ENCODE results near the gene NEDD9.

Gene NEDD9

GRCh38 chr6:11172501-11173327 is 59.8 kb downstream of the NEDD9 start:
- Histone ChIP-seq H3K27me3 (ENCODE audit: insufficient read depth, poor library complexity, severe bottlenecking) (no peaks in the 10 kb centered on the region), H3K27ac (replicated peaks) (no peak overlapping the region), H3K4me3 (replicated peaks; ENCODE audit: insufficient read depth, low read length) (no peak overlapping the region)
- peak; percentile 13 to 43 for DNase-seq (ENCODE audit: low read depth in 1 of 2, low spot score in 1 of 2)
- no peak for TF ChIP-seq SPI1 (IDR thresholded peaks at IDR 0.05; ENCODE audit: borderline replicate concordance, low read depth)
- TF ChIP-seq, protein P1, sequence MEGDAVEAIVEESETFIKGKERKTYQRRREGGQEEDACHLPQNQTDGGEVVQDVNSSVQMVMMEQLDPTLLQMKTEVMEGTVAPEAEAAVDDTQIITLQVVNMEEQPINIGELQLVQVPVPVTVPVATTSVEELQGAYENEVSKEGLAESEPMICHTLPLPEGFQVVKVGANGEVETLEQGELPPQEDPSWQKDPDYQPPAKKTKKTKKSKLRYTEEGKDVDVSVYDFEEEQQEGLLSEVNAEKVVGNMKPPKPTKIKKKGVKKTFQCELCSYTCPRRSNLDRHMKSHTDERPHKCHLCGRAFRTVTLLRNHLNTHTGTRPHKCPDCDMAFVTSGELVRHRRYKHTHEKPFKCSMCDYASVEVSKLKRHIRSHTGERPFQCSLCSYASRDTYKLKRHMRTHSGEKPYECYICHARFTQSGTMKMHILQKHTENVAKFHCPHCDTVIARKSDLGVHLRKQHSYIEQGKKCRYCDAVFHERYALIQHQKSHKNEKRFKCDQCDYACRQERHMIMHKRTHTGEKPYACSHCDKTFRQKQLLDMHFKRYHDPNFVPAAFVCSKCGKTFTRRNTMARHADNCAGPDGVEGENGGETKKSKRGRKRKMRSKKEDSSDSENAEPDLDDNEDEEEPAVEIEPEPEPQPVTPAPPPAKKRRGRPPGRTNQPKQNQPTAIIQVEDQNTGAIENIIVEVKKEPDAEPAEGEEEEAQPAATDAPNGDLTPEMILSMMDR (IDR thresholded peaks at IDR 0.05; ENCODE audit: insufficient read depth, low read length), result peak; percentile 65
- no peak for TF ChIP-seq GABPA (IDR thresholded peaks at IDR 0.05; ENCODE audit: low read depth)

- no peaks in the 10 kb centered on the region for H3K27me3 ChIP-seq (ENCODE audit: insufficient read depth, poor library complexity, severe bottlenecking)
- no peak for TF ChIP-seq POLR2AphosphoS5 (IDR thresholded peaks at IDR 0.05; ENCODE audit: low read depth)
- TF ChIP-seq, protein P2, sequence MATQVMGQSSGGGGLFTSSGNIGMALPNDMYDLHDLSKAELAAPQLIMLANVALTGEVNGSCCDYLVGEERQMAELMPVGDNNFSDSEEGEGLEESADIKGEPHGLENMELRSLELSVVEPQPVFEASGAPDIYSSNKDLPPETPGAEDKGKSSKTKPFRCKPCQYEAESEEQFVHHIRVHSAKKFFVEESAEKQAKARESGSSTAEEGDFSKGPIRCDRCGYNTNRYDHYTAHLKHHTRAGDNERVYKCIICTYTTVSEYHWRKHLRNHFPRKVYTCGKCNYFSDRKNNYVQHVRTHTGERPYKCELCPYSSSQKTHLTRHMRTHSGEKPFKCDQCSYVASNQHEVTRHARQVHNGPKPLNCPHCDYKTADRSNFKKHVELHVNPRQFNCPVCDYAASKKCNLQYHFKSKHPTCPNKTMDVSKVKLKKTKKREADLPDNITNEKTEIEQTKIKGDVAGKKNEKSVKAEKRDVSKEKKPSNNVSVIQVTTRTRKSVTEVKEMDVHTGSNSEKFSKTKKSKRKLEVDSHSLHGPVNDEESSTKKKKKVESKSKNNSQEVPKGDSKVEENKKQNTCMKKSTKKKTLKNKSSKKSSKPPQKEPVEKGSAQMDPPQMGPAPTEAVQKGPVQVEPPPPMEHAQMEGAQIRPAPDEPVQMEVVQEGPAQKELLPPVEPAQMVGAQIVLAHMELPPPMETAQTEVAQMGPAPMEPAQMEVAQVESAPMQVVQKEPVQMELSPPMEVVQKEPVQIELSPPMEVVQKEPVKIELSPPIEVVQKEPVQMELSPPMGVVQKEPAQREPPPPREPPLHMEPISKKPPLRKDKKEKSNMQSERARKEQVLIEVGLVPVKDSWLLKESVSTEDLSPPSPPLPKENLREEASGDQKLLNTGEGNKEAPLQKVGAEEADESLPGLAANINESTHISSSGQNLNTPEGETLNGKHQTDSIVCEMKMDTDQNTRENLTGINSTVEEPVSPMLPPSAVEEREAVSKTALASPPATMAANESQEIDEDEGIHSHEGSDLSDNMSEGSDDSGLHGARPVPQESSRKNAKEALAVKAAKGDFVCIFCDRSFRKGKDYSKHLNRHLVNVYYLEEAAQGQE (IDR thresholded peaks at IDR 0.05; ENCODE audit: insufficient replicate concordance, low read depth), result no peak
- TF ChIP-seq, protein P1 (IDR thresholded peaks at IDR 0.05; ENCODE audit: insufficient read depth, low read length), result no peak
- TF ChIP-seq SPI1 (IDR thresholded peaks at IDR 0.05; ENCODE audit: borderline replicate concordance, low read depth), result no peak
Measured at GRCh38 chr6:11171952-11172351, 60.5 kb downstream of the NEDD9 start.

DNA sequence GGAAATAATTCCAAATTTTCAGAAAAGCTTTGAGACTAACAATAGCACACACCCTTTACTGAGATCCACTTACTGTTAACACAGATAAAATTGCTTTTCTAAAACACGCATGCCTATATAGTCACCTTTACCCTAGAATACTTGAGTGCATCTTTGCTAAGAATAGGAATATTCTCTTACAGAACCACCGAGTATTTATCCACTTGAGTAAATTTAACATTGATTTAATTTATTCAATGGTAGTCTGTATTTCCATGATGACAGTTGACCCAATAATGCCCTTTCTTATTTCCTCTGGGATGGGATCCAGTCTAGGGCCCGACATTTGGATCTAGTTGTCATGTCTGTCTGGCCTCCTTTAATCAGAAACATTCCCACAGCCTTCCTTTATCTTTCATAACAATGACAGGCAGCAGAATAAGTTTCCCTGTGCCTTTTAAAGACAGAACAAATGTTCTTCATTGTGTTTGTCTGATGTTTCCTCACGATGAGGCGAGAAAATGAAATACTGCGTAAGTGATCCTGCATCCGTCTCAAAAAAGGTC is 64.3 kb downstream of the NEDD9 start:
- H3K27me3 ChIP-seq (ENCODE audit: insufficient read depth, poor library complexity, severe bottlenecking), result no peaks in the 10 kb centered on the region
- no peak for DNase-seq (ENCODE audit: low read depth in 1 of 2, low spot score in 1 of 2)
- H3K27ac ChIP-seq (replicated peaks), result no peak overlapping the region
- no peak overlapping the region for H3K4me3 ChIP-seq (replicated peaks; ENCODE audit: insufficient read depth, low read length)
- TF ChIP-seq SPI1 (IDR thresholded peaks at IDR 0.05; ENCODE audit: borderline replicate concordance, low read depth), result no peak
- TF ChIP-seq POLR2AphosphoS5 (IDR thresholded peaks at IDR 0.05; ENCODE audit: low read depth), result no peak
- TF ChIP-seq, protein P2 (IDR thresholded peaks at IDR 0.05; ENCODE audit: insufficient replicate concordance, low read depth), result no peak
- TF ChIP-seq GABPA (IDR thresholded peaks at IDR 0.05; ENCODE audit: low read depth), result no peak
- TF ChIP-seq, protein P1 (IDR thresholded peaks at IDR 0.05; ENCODE audit: insufficient read depth, low read length), result no peak

More at GRCh38 chr6:11171952-11172351, 60.5 kb downstream of the NEDD9 start:
- no peak for DNase-seq (ENCODE audit: low read depth in 1 of 2, low spot score in 1 of 2)
- Histone ChIP-seq H3K27ac (replicated peaks) (no peak overlapping the region), H3K4me3 (replicated peaks; ENCODE audit: insufficient read depth, low read length) (no peak overlapping the region)

Measured in HL-60 (cell line).